Gastrocnemius medialis (tissue), 4 donors: ENCODE data around the gene MYZAP.

Source experiments
- POLR2A ChIP-seq, 2 donors: fragments of 450-650 bp; IDR thresholded peaks; one replicate each; pipeline ENCODE4 v1.6.1; 2017; ENCODE audit warnings: antibody characterized with exemption in 2 of 2, mild to moderate bottlenecking in 2 of 2, moderate library complexity in 2 of 2
- TF ChIP-seq, protein P1 (sequence below), 5 experiments: fragments of 450-650 bp in 3 of 5; fragments of 200-600 bp in 2 of 5; sonication (generic) in 2 of 5; IDR thresholded peaks in 4 of 5; conservative IDR thresholded peaks in 1 of 5; 1 replicate in 4 of 5; 2 replicates in 1 of 5; pipeline ENCODE4 v1.5.1; 2016 to 2019; ENCODE audit warnings: antibody characterized with exemption in 5 of 5, mild to moderate bottlenecking in 3 of 5, moderate library complexity in 3 of 5

DNA sequence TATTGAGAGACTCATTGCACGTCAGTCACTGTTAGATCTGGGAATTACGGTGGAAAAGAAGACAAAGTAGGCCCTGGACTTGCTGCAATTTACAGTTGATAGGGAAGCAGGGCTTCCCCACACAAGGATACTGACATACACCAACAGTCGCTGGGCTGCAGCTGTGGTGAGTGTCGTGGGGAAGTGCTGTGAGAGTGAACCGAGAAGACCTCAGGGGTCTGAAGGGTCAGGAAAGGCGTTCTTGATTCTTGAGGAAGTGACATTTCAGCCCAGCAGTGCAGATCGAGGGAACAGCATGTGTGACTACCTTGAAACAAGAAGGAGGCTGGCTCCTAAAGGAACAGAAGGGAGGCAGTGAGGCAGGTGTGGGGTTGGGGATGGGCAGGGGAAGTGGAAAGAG, 22.5 kb downstream of the MYZAP start:
- TF ChIP-seq, protein P1, sequence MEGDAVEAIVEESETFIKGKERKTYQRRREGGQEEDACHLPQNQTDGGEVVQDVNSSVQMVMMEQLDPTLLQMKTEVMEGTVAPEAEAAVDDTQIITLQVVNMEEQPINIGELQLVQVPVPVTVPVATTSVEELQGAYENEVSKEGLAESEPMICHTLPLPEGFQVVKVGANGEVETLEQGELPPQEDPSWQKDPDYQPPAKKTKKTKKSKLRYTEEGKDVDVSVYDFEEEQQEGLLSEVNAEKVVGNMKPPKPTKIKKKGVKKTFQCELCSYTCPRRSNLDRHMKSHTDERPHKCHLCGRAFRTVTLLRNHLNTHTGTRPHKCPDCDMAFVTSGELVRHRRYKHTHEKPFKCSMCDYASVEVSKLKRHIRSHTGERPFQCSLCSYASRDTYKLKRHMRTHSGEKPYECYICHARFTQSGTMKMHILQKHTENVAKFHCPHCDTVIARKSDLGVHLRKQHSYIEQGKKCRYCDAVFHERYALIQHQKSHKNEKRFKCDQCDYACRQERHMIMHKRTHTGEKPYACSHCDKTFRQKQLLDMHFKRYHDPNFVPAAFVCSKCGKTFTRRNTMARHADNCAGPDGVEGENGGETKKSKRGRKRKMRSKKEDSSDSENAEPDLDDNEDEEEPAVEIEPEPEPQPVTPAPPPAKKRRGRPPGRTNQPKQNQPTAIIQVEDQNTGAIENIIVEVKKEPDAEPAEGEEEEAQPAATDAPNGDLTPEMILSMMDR (IDR thresholded peaks at IDR 0.05 in 4 of 5, conservative IDR thresholded peaks at IDR 0.05 in 1 of 5) = no peak
- no peak for TF ChIP-seq POLR2A (IDR thresholded peaks at IDR 0.05)
